GM18867 (cell line): ENCODE data around the gene HIPK3.
"Not testable (repeated sequence)": the region's sequence is repeated elsewhere in the genome, so short reads cannot be mapped to it uniquely, and the experiment has no call there.

ENCODE experiments used
- ATAC-seq: cut with Tn5 transposase; IDR thresholded peaks from one replicate; pipeline ENCODE4 v1.9.1; 2021; ENCODE audit warnings: mild to moderate bottlenecking, moderate library complexity; ENCODE audit not compliant: unreplicated experiment

HIPK3 gene

GRCh38 chr11:33258631-33259205 lies 1.5 kb downstream of the HIPK3 start:
- peak; percentile 11 for ATAC-seq

- no peak for ATAC-seq
Observed at GRCh38 chr11:33259869-33260268, 2.7 kb downstream of the HIPK3 start.

GRCh38 chr11:33261350-33261749 lies 4.2 kb downstream of the HIPK3 start:
- not testable (repeated sequence) for ATAC-seq

GRCh38 chr11:33262011-33262645 lies 4.9 kb downstream of the HIPK3 start:
- no peak for ATAC-seq

GRCh38 chr11:33263549-33263948 lies 6.4 kb downstream of the HIPK3 start:
- ATAC-seq, result no peak

- no peak for ATAC-seq
Observed at GRCh38 chr11:33264926-33265325, 7.7 kb downstream of the HIPK3 start.

GRCh38 chr11:33266393-33267215 lies 9.4 kb downstream of the HIPK3 start:
- ATAC-seq, result no peak

GRCh38 chr11:33268945-33269540 lies 11.9 kb downstream of the HIPK3 start:
- no peak for ATAC-seq

- ATAC-seq, result no peak
Observed at GRCh38 chr11:33269822-33270221, 12.6 kb downstream of the HIPK3 start.

- no peak for ATAC-seq
Observed at GRCh38 chr11:33271059-33271458, 13.9 kb downstream of the HIPK3 start.

GRCh38 chr11:33272338-33273107 lies 15.3 kb downstream of the HIPK3 start:
- no peak for ATAC-seq

GRCh38 chr11:33273656-33274055 lies 16.5 kb downstream of the HIPK3 start:
- ATAC-seq, result no peak

- no peak for ATAC-seq
Observed at GRCh38 chr11:33280411-33280810, 23.2 kb downstream of the HIPK3 start.

GRCh38 chr11:33281758-33282157 lies 24.6 kb downstream of the HIPK3 start:
- no peak for ATAC-seq

GRCh38 chr11:33284818-33285217 lies 27.6 kb downstream of the HIPK3 start:
- ATAC-seq, result no peak

GRCh38 chr11:33290319-33290718 lies 33.1 kb downstream of the HIPK3 start:
- ATAC-seq, result no peak

GRCh38 chr11:33291004-33291777 lies 34.0 kb downstream of the HIPK3 start:
- ATAC-seq, result peak; percentile 96

GRCh38 chr11:33292311-33292710 lies 35.1 kb downstream of the HIPK3 start:
- ATAC-seq, result no peak

GRCh38 chr11:33294224-33294623 lies 37.0 kb downstream of the HIPK3 start:
- no peak for ATAC-seq

GRCh38 chr11:33294797-33295196 lies 37.6 kb downstream of the HIPK3 start:
- ATAC-seq, result no peak
